B cell (primary cell): ENCODE measurements around the gene INTS15. TPM values are rescaled to one million over a fixed set of nuclear protein-coding genes. Genes with fewer than 3 reads are reported as not detected.

Experiments used
- ATAC-seq: fragments of 200-7000 bp; cut with Tn5 transposase; one replicate; pipeline ENCODE4 v1.10.0; 2021; ENCODE audit warnings: low read depth, mild to moderate bottlenecking, moderate number of reproducible peaks, moderate library complexity
- CTCF ChIA-PET: fragments of 350-600 bp; sonication (Branson Sonifier 250); formaldehyde crosslinking; loops from one replicate; lab custom pipeline; 2021; ENCODE audit warnings: antibody characterized with exemption, inconsistent platforms; lab: Charles Lee
- POLR2A ChIA-PET: fragments of 350-600 bp; sonication (Branson Sonifier 250); formaldehyde crosslinking; loops from one replicate; lab custom pipeline; 2021; ENCODE audit warnings: antibody characterized with exemption; lab: Charles Lee
- DNase-seq: peaks from one replicate; pipeline ENCODE4 v3.0.0; 2013
- H2AFZ ChIP-seq: 2 replicates; pipeline ENCODE4 v1.6.1; 2012; ENCODE audit warnings: mild to moderate bottlenecking, low read depth, low read length; ENCODE audit not compliant: insufficient read depth, poor library complexity, severe bottlenecking
- H3K27ac ChIP-seq, 2 donors: 1 replicate in 1 of 2; 2 replicates in 1 of 2; pipeline ENCODE4 v1.5.1; 2012 to 2013; ENCODE audit warnings: low read length in 2 of 2, mild to moderate bottlenecking in 2 of 2, moderate library complexity in 1 of 2
- H3K27me3 ChIP-seq, 4 experiments: fragments of 200-600 bp in 1 of 4; sonication (generic) in 1 of 4; replicated peaks in 1 of 4; 1 replicate in 2 of 4; 2 replicates in 2 of 4; pipeline versions ENCODE4 v1.6.1 to v1.7.0; 2013 to 2016; ENCODE audit warnings: low read length in 3 of 4, mild to moderate bottlenecking in 2 of 4, mixed read lengths in 1 of 4, moderate library complexity in 1 of 4; ENCODE audit not compliant: insufficient read depth in 4 of 4, control insufficient read depth in 3 of 4; ENCODE audit errors: control extremely low read depth in 1 of 4
- H3K36me3 ChIP-seq, 2 experiments: replicated peaks in 1 of 2; 1 replicate in 1 of 2; 2 replicates in 1 of 2; pipeline versions ENCODE4 v1.6.1 to v1.7.1; 2013; ENCODE audit warnings: low read length in 1 of 2; ENCODE audit not compliant: insufficient read depth in 2 of 2, control insufficient read depth in 1 of 2; ENCODE audit errors: control extremely low read depth in 1 of 2, extremely low read depth in 1 of 2
- H3K4me1 ChIP-seq, 2 donors: fragments of 200-600 bp in 1 of 2; sonication (generic) in 1 of 2; 1 replicate in 1 of 2; 2 replicates in 1 of 2; pipeline versions ENCODE4 v1.5.1 to v1.6.1; 2013 to 2017; ENCODE audit warnings: low read length in 2 of 2; ENCODE audit not compliant: control insufficient read depth in 2 of 2, insufficient read depth in 2 of 2
- H3K4me2 ChIP-seq: replicated peaks from 2 replicates; pipeline ENCODE3; 2012; ENCODE audit warnings: mild to moderate bottlenecking, low read depth, low read length; ENCODE audit not compliant: poor library complexity, severe bottlenecking
- H3K4me3 ChIP-seq, 5 experiments: fragments of 200-600 bp in 1 of 5; sonication (generic) in 1 of 5; 1 replicate in 3 of 5; 2 replicates in 2 of 5; pipeline versions ENCODE4 v1.5.1 to v1.7.0; 2011 to 2016; ENCODE audit warnings: low read length in 4 of 5, mild to moderate bottlenecking in 4 of 5, low read depth in 2 of 5, control low read depth in 1 of 5, moderate library complexity in 1 of 5; ENCODE audit not compliant: insufficient read depth in 1 of 5; ENCODE audit errors: control extremely low read depth in 1 of 5, extremely low read depth in 1 of 5
- H3K79me2 ChIP-seq: fragments of 200-600 bp; sonication (generic); one replicate; pipeline ENCODE4 v1.6.0; 2016; ENCODE audit warnings: low read length; ENCODE audit not compliant: control insufficient read depth, insufficient read depth
- H3K9ac ChIP-seq: fragments of 200-600 bp; sonication (generic); 2 replicates; pipeline ENCODE4 v1.6.1; 2017; ENCODE audit warnings: mild to moderate bottlenecking, low read length, moderate library complexity
- H3K9me3 ChIP-seq, 3 donors: one replicate each; pipeline versions ENCODE4 v1.6.1 to v1.7.1; 2013; ENCODE audit warnings: low read length in 2 of 3; ENCODE audit not compliant: control insufficient read depth in 2 of 3, insufficient read depth in 1 of 3; ENCODE audit errors: control extremely low read depth in 1 of 3
- H4K20me1 ChIP-seq: 2 replicates; pipeline ENCODE4 v1.6.0; 2012; ENCODE audit warnings: mild to moderate bottlenecking, low read length; ENCODE audit not compliant: insufficient read depth, control insufficient read depth, poor library complexity, severe bottlenecking
- H3K27ac Mint-ChIP-seq: one replicate; pipeline ENCODE4 v1.8.0; 2021; ENCODE audit warnings: mixed read lengths
- H3K27me3 Mint-ChIP-seq: one replicate; pipeline ENCODE4 v1.8.0; 2021; ENCODE audit warnings: mixed read lengths
- H3K4me1 Mint-ChIP-seq: one replicate; pipeline ENCODE4 v1.8.0; 2021; ENCODE audit warnings: mixed read lengths
- H3K4me3 Mint-ChIP-seq: one replicate; pipeline ENCODE4 v1.8.0; 2021; ENCODE audit warnings: mixed read lengths
- H3K9me3 Mint-ChIP-seq: one replicate; pipeline ENCODE4 v1.8.0; 2022; ENCODE audit warnings: mixed read lengths; ENCODE audit not compliant: insufficient read depth
- EZH2 ChIP-seq: IDR thresholded peaks from 2 replicates; pipeline ENCODE4 v1.6.1; 2012; ENCODE audit warnings: borderline replicate concordance, low read depth, mild to moderate bottlenecking, moderate library complexity, low read length; ENCODE audit not compliant: insufficient read depth, poor library complexity, severe bottlenecking
- WGBS: methylation state at CpG from one replicate; pipeline ENCODE4 v1.1.5; 2013; ENCODE audit warnings: missing lambda C conversion rate; ENCODE audit not compliant: insufficient coverage; 5-methylcytosine and 5-hydroxymethylcytosine counted together
- intact Hi-C: fragments of 100-400 bp; cut with micrococcal nuclease; formaldehyde crosslinking; loops from one replicate; pipeline ENCODE4 v1.10.0; 2022
- polyA plus RNA-seq: library from polyadenylated mRNA; depleted of rRNA; stranded (reverse); fragments of >200 nt; gene quantifications from 2 replicates; pipeline ENCODE4 v1.2.3, GENCODE V29; 2012
- total RNA-seq, 2 donors: library from RNA; stranded (reverse); fragments of 120-200 nt in 1 of 2; gene quantifications; 1 replicate in 1 of 2; 2 replicates in 1 of 2; pipeline versions ENCODE4 v1.2.3 to v1.2.4, GENCODE V29; 2013 to 2022
- TF ChIP-seq, protein P1 (sequence below): fragments of 200-600 bp; IDR thresholded peaks from one replicate; pipeline ENCODE4 v1.8.0; 2022; ENCODE audit warnings: antibody characterized with exemption, mild to moderate bottlenecking

The INTS15 gene
- total and polyA plus RNA-seq, 2 donors (not counting 1 experiment from before 2014, with no cell fraction given), result 57.1 to 63.2 TPM

DNA sequence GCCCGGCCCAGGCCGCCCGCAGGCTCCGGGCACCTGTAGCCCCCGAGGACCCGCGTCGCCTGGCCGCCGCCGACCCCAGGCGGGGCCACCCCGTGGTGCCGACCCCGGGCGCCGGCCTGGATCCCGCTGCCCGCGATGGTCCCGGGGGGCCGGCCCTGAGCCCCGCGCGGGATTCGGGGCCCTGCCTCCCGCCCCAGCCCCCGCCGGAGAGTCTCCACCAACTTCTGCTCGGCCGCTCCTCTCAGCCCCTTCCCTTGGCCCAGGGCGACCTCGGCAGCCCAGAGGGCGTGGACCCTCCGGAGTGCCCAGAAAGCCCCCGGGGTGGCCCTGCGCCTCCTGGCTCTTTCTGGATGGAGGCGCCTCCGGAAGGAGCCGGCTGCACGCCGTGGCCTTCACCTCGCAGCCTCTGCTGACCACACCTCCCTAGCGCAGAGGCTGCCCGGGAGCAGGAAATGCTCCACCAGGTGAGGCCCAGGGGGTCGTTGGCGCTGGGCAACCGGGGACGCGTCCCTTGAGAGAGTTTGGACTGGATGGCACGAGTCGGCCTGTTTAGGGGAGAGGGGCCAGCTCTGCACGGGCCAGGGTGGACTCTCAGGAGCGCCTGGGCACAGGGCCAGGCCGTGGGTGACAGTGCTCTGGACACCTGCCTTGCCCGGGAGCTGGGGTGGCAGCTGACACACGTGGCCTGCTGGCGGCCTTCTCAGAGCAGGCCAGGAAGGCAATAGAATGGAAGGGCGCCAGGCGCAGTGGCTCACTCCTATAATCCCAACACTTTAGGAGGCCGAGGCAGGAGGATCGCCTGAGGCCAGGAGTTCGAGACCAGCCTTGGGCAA lies 26.1 kb downstream of the INTS15 start:
- Histone ChIP-seq H2AFZ (peak overlapping the region; percentile 78), H3K27ac (no peak overlapping the region), H3K36me3 (no peaks in the 10 kb centered on the region), H3K9ac (peak overlapping the region; percentile 66), H3K4me1 (peaks cover 9 to 31% of the 10 kb centered on the region in 2 donors), H3K4me2 (peak overlapping the region; percentile 99), H3K79me2 (no peaks in the 10 kb centered on the region), H4K20me1 (no peaks in the 10 kb centered on the region), H3K9me3 (no peaks in the 10 kb centered on the region), H3K27me3 (peaks cover 0 to 9% (median 3%) of the 10 kb centered on the region in 4 experiments), H3K4me3 (peak overlapping the region in 4 of 5 experiments; percentile 44 to 60 (median 58))
- Mint-ChIP-seq H3K27me3 (peaks cover 4% of the 10 kb centered on the region), H3K4me3 (peak overlapping the region; percentile 73), H3K27ac (no peak overlapping the region), H3K4me1 (peaks cover 22% of the 10 kb centered on the region), H3K9me3 (no peaks in the 10 kb centered on the region)
- ChIA-PET CTCF (interaction anchor here (0.6 kb wide), 1 partner anchor 173 kb away, joined by 4 read pairs; no protein-coding TSS in a partner anchor), POLR2A (no interaction called here)
- intact Hi-C loops, result no loop called here
- TF ChIP-seq, protein P1, sequence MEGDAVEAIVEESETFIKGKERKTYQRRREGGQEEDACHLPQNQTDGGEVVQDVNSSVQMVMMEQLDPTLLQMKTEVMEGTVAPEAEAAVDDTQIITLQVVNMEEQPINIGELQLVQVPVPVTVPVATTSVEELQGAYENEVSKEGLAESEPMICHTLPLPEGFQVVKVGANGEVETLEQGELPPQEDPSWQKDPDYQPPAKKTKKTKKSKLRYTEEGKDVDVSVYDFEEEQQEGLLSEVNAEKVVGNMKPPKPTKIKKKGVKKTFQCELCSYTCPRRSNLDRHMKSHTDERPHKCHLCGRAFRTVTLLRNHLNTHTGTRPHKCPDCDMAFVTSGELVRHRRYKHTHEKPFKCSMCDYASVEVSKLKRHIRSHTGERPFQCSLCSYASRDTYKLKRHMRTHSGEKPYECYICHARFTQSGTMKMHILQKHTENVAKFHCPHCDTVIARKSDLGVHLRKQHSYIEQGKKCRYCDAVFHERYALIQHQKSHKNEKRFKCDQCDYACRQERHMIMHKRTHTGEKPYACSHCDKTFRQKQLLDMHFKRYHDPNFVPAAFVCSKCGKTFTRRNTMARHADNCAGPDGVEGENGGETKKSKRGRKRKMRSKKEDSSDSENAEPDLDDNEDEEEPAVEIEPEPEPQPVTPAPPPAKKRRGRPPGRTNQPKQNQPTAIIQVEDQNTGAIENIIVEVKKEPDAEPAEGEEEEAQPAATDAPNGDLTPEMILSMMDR, result no peak
- TF ChIP-seq EZH2, result no peak
- DNase-seq (no peak), ATAC-seq (peak; percentile 28)
- 6% methylated on average over 56 of the region's 63 CpGs for WGBS
